Suprapubic skin (tissue), 3 donors: Measurements from ENCODE around the gene MEIS3.

Experiments used
- CTCF ChIP-seq, 2 donors: fragments of 200-600 bp in 1 of 2; fragments of 450-650 bp in 1 of 2; sonication (generic) in 1 of 2; IDR thresholded peaks; one replicate each; pipeline ENCODE4 v1.5.1; 2016 to 2019; ENCODE audit warnings: antibody characterized with exemption in 2 of 2, mild to moderate bottlenecking in 1 of 2, moderate library complexity in 1 of 2
- POLR2AphosphoS5 ChIP-seq, 3 donors: sonication (generic); formaldehyde crosslinking; IDR thresholded peaks; one replicate each; pipeline ENCODE4 v1.6.1; 2017; ENCODE audit warnings: antibody characterized with exemption in 3 of 3

DNA sequence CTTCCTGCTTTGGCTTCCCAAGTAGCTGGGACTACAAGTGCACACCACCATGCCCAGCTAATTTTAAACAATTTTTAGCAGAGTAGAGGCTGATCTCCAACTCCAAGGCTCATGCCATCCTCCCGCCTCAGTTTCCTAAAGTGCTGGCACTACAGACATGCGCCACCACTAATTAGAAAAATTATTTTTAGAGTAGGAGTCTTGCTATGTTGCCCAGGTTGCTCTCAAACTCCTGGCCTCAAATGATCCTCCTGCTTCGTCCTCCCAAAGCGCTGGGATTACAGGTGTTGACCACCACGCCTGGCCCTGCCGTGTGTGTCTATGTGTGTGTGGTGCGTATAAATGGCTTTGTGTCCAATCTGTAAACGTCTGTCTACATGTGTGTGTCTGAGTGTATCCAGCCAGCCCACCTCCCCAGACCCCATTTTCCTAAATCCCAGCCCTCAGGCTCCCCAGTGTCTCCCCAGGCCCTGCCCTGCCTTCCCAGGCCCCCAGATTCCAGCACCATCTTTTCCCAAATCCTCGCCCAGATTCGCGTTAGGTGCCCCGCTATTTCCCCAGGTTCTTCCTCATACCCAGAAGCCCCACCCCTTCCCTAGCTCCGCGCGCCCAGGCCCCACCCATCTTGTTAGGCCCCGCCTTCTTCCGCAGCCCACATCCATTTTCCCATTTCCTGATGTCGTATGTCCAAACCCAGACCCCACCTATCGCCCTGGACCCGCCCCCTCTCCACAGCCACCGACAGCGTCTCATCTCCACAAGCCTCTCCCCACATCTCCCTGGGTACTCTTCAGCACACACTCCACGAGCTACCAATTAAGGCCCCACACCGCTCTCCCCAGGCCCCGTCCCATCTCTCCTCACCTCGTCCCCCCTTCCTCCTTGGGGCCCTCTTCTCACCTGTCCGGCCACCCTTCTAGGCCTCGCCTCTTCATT lies 27.5 kb upstream of the MEIS3 start:
- TF ChIP-seq POLR2AphosphoS5 (IDR thresholded peaks at IDR 0.05), result no peak
- TF ChIP-seq CTCF (IDR thresholded peaks at IDR 0.05), result no peak
